ENCODE measurements around the gene BPIFB6.

GRCh38 chr20:33067806-33068205 lies 36.4 kb downstream of the BPIFB6 start:
- TF ChIP-seq CTCF (IDR thresholded peaks at IDR 0.05) (no peak), POLR2A (IDR thresholded peaks at IDR 0.05) (no peak)

Data from esophagus squamous epithelium (tissue), 4 donors.